Kidney (tissue), 14 donors: ENCODE measurements around the gene SERPINH1. TPM values are rescaled to one million over a fixed set of nuclear protein-coding genes. Genes with fewer than 3 reads are reported as not detected.

Experiments used
- DNase-seq, 5 donors: peaks; one replicate each; pipeline ENCODE4 v3.0.0-alpha.2; 2013 to 2020
- FAIRE-seq: peaks from 2 replicates; lab custom pipeline; 2012; peaks lifted over from hg19 to GRCh38; lab: Jason Lieb, UNC
- H3K27ac ChIP-seq, 2 donors: one replicate each; pipeline ENCODE4 v1.7.0; 2013; ENCODE audit warnings: low read depth in 2 of 2, low read length in 2 of 2, inconsistent platforms in 1 of 2
- H3K27me3 ChIP-seq: one replicate; pipeline ENCODE4 v1.7.1; 2013; ENCODE audit warnings: low read length, inconsistent platforms; ENCODE audit not compliant: control insufficient read depth, insufficient read depth
- H3K36me3 ChIP-seq, 3 donors: one replicate each; pipeline versions ENCODE4 v1.7.0 to v1.7.1; 2013; ENCODE audit warnings: low read length in 3 of 3, control low read depth in 1 of 3, inconsistent platforms in 1 of 3; ENCODE audit not compliant: insufficient read depth in 3 of 3, control insufficient read depth in 2 of 3
- H3K4me1 ChIP-seq, 3 donors: one replicate each; pipeline versions ENCODE4 v1.7.0 to v1.7.1; 2013; ENCODE audit warnings: low read length in 3 of 3, inconsistent platforms in 1 of 3, low read depth in 1 of 3; ENCODE audit not compliant: control insufficient read depth in 2 of 3, insufficient read depth in 2 of 3
- H3K4me3 ChIP-seq, 3 donors: one replicate each; pipeline versions ENCODE4 v1.7.0 to v1.8.1; 2013; ENCODE audit warnings: low read length in 3 of 3, control low read depth in 1 of 3, inconsistent platforms in 1 of 3
- H3K9ac ChIP-seq, 3 donors: one replicate each; pipeline versions ENCODE4 v1.7.0 to v1.7.1; 2013; ENCODE audit warnings: low read length in 3 of 3, control low read depth in 1 of 3, inconsistent platforms in 1 of 3
- H3K9me3 ChIP-seq, 3 donors: one replicate each; pipeline versions ENCODE4 v1.7.0 to v1.7.1; 2013; ENCODE audit warnings: low read length in 3 of 3, control low read depth in 1 of 3, inconsistent platforms in 1 of 3; ENCODE audit not compliant: control insufficient read depth in 2 of 3, insufficient read depth in 1 of 3
- CTCF ChIP-seq: IDR thresholded peaks from 3 replicates; pipeline ENCODE4 v1.5.1; 2012; ENCODE audit warnings: mild to moderate bottlenecking, moderate library complexity, borderline replicate concordance; ENCODE audit not compliant: insufficient read depth; ENCODE audit errors: extremely low read depth
- intact Hi-C: fragments of 100-400 bp; cut with DNase I; formaldehyde crosslinking; loops from one replicate; pipeline ENCODE4 v1.11.1; 2022
- polyA plus RNA-seq: library from polyadenylated mRNA; stranded (reverse); fragments of 350-450 nt; fragmentation: Illumina TruSeq; extraction: RNeasy Lipid Tissue Mini Kit (QIAGEN cat#74804); gene quantifications from one replicate; pipeline ENCODE4 v1.2.3, GENCODE V29; 2014; ENCODE audit warnings: low read depth, low replicate concordance; ENCODE audit not compliant: insufficient read depth
- total RNA-seq: library from RNA; stranded (reverse); fragmentation: NEBNext Ultra II Directional; extraction: Animal tissue kit (Norgen Biotek cat#: 25700); gene quantifications from one replicate; pipeline ENCODE4 v1.2.1, GENCODE V29; 2021
- donor health status: control.
- donor health status: control.
- donor health status: control.
- donor health status: control.
- donor health status: control.
- donor health status: DM: yes; HTN: yes; CAD: no.
- donor health status: Normal renal cell carcinoma (clear cell type).

Gene SERPINH1
- total and polyA plus RNA-seq, 2 donors from 2014 or later, result 81.1 to 104 TPM

GRCh38 chr11:75553889-75554257 lies 8.2 kb upstream of the SERPINH1 start:
- Histone ChIP-seq H3K27ac (peak overlapping the region in 1 of 2 donors; percentile 84), H3K9me3 (no peaks in the 10 kb centered on the region), H3K27me3 (no peaks in the 10 kb centered on the region), H3K4me3 (no peak overlapping the region), H3K4me1 (peaks cover 0 to 14% (median 7%) of the 10 kb centered on the region in 3 donors), H3K9ac (no peak overlapping the region), H3K36me3 (no peaks in the 10 kb centered on the region)
- no peak for TF ChIP-seq CTCF
- intact Hi-C loops, result no loop called here
- DNase-seq (no peak), FAIRE-seq (no peak)

GRCh38 chr11:75554258-75555022 lies 7.6 kb upstream of the SERPINH1 start:
- Histone ChIP-seq H3K27ac (peak overlapping the region in 1 of 2 donors; percentile 91), H3K27me3 (no peaks in the 10 kb centered on the region), H3K4me1 (peaks cover 0 to 16% (median 13%) of the 10 kb centered on the region in 3 donors), H3K36me3 (no peaks in the 10 kb centered on the region), H3K4me3 (peak overlapping the region in 1 of 3 donors; percentile 21), H3K9ac (peak overlapping the region in 2 of 3 donors; percentile 32 to 40), H3K9me3 (no peaks in the 10 kb centered on the region)
- intact Hi-C loops, result no loop called here
- DNase-seq (peak; percentile 91 to 98 (median 92)), FAIRE-seq (no peak)
- TF ChIP-seq CTCF, result no peak

GRCh38 chr11:75555079-75555811 lies 6.8 kb upstream of the SERPINH1 start:
- H3K27me3 ChIP-seq, result no peaks in the 10 kb centered on the region
- FAIRE-seq, result no peak
- peak overlapping the region in 2 of 3 donors; percentile 32 to 40 for H3K9ac ChIP-seq
- H3K9me3 ChIP-seq, result no peaks in the 10 kb centered on the region
- H3K4me1 ChIP-seq, result peaks cover 0 to 17% (median 15%) of the 10 kb centered on the region in 3 donors
- intact Hi-C loops, result no loop called here
- DNase-seq, result no peak
- no peaks in the 10 kb centered on the region for H3K36me3 ChIP-seq
- no peak for TF ChIP-seq CTCF
- peak overlapping the region in 1 of 2 donors; percentile 91 for H3K27ac ChIP-seq
- no peak overlapping the region for H3K4me3 ChIP-seq
